Activated CD8-positive, alpha-beta T cell treated with anti-CD3 and anti-CD28 coated beads for 36 hours (primary cell): ENCODE data around the gene SORCS2. TPM values are rescaled to one million over a fixed set of nuclear protein-coding genes. Genes with fewer than 3 reads are reported as not detected.

ENCODE experiments used
- ATAC-seq: fragments of 200-7000 bp; cut with Tn5 transposase; one replicate; pipeline ENCODE4 v1.10.0; 2021; ENCODE audit warnings: mild to moderate bottlenecking, moderate library complexity
- CTCF ChIA-PET: fragments of 350-600 bp; sonication (Branson Sonifier 250); formaldehyde crosslinking; loops from one replicate; lab custom pipeline; 2021; ENCODE audit warnings: antibody characterized with exemption; lab: Charles Lee
- POLR2A ChIA-PET: fragments of 350-600 bp; sonication (Branson Sonifier 250); formaldehyde crosslinking; loops from one replicate; lab custom pipeline; 2021; ENCODE audit warnings: antibody characterized with exemption; lab: Charles Lee
- DNase-seq: peaks from one replicate; pipeline ENCODE4 v3.0.0-alpha.2; 2020
- H3K27ac Mint-ChIP-seq: one replicate; pipeline ENCODE4 v1.8.0; 2021; ENCODE audit warnings: mild to moderate bottlenecking, mixed read lengths
- H3K27me3 Mint-ChIP-seq: one replicate; pipeline ENCODE4 v1.8.0; 2021; ENCODE audit warnings: mixed read lengths
- H3K36me3 Mint-ChIP-seq: one replicate; pipeline ENCODE4 v1.8.0; 2021; ENCODE audit warnings: low read depth, mixed read lengths
- H3K4me1 Mint-ChIP-seq: one replicate; pipeline ENCODE4 v1.8.0; 2021; ENCODE audit warnings: low read depth, mixed read lengths
- H3K4me3 Mint-ChIP-seq: one replicate; pipeline ENCODE4 v1.8.0; 2021; ENCODE audit warnings: mild to moderate bottlenecking, moderate library complexity, mixed read lengths
- H3K9me3 Mint-ChIP-seq: one replicate; pipeline ENCODE4 v1.8.0; 2021; ENCODE audit warnings: mixed read lengths
- CTCF ChIP-seq: fragments of 200-600 bp; IDR thresholded peaks from one replicate; pipeline ENCODE4 v1.8.0; 2022; ENCODE audit warnings: antibody characterized with exemption, mild to moderate bottlenecking
- intact Hi-C: fragments of 100-400 bp; cut with micrococcal nuclease; formaldehyde crosslinking; loops from one replicate; pipeline ENCODE4 v1.10.0; 2022
- total RNA-seq, 2 experiments: library from RNA; stranded (reverse); gene quantifications; one replicate each; pipeline ENCODE4 v1.2.3, GENCODE V29; 2021

The SORCS2 gene
- total RNA-seq, 2 experiments from 2014 or later: 0.05 TPM; not detected in 1

- Mint-ChIP-seq H3K36me3 (no peaks in the 10 kb centered on the region), H3K27ac (no peak overlapping the region), H3K27me3 (peaks cover 5% of the 10 kb centered on the region), H3K4me1 (no peaks in the 10 kb centered on the region), H3K9me3 (no peaks in the 10 kb centered on the region), H3K4me3 (no peak overlapping the region)
- DNase-seq: no peak
- TF ChIP-seq CTCF: no peak
- ChIA-PET POLR2A (interaction anchor here (0.6 kb wide), 1 partner anchor 16 kb away, joined by 3 read pairs; no protein-coding TSS in a partner anchor), CTCF (no interaction called here)
- no peak for ATAC-seq
- intact Hi-C loops: no loop called here
Measured at GRCh38 chr4:7208509-7209451, 16.4 kb downstream of the SORCS2 start.

DNA sequence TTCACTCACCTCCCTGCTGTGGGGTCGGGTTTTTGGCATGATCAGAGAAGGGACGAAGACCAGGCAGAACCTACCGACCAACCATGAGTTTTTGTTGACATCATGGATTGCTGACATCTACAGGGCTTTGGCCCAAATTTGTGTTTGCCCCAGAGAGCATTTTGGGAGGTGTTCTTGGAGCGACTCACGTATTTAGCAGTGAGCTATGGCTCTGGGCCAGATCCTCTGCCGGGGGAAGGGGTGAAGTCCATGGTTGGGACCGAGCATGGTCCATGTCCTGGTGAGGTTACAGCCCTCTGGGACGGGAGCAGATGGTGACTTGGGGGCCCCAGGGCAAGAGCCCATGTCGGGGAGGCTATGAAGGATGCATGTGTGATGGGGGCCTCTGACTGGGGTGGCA, 17.4 kb downstream of the SORCS2 start:
- POLR2A ChIA-PET: interaction anchor here (0.6 kb wide), 1 partner anchor 15 kb away, joined by 3 read pairs; no protein-coding TSS in a partner anchor
- ATAC-seq (no peak), DNase-seq (no peak)

GRCh38 chr4:7210824-7211223, 18.5 kb downstream of the SORCS2 start:
- no peak overlapping the region for H3K4me3 Mint-ChIP-seq
- H3K27me3 Mint-ChIP-seq: peaks cover 1% of the 10 kb centered on the region
- ChIA-PET POLR2A (no interaction called here), CTCF (no interaction called here)
- no peaks in the 10 kb centered on the region for H3K36me3 Mint-ChIP-seq
- H3K9me3 Mint-ChIP-seq: no peaks in the 10 kb centered on the region
- DNase-seq: no peak
- TF ChIP-seq CTCF: no peak
- ATAC-seq: no peak
- intact Hi-C loops: no loop called here
- no peaks in the 10 kb centered on the region for H3K4me1 Mint-ChIP-seq
- H3K27ac Mint-ChIP-seq: no peak overlapping the region

More for the DNA sequence above, 17.4 kb downstream of the SORCS2 start:
- no peak overlapping the region for H3K4me3 Mint-ChIP-seq
- peaks cover 5% of the 10 kb centered on the region for H3K27me3 Mint-ChIP-seq
- no peaks in the 10 kb centered on the region for H3K36me3 Mint-ChIP-seq
- CTCF ChIA-PET: no interaction called here
- no peaks in the 10 kb centered on the region for H3K4me1 Mint-ChIP-seq
- H3K9me3 Mint-ChIP-seq: no peaks in the 10 kb centered on the region
- no peak for TF ChIP-seq CTCF
- intact Hi-C loops: no loop called here
- H3K27ac Mint-ChIP-seq: no peak overlapping the region

- intact Hi-C loops: no loop called here
- DNase-seq: no peak
- no peaks in the 10 kb centered on the region for H3K36me3 Mint-ChIP-seq
- H3K9me3 Mint-ChIP-seq: no peaks in the 10 kb centered on the region
- peaks cover 1% of the 10 kb centered on the region for H3K27me3 Mint-ChIP-seq
- no peak overlapping the region for H3K27ac Mint-ChIP-seq
- no peak for TF ChIP-seq CTCF
- H3K4me1 Mint-ChIP-seq: no peaks in the 10 kb centered on the region
- H3K4me3 Mint-ChIP-seq: no peak overlapping the region
- POLR2A ChIA-PET: no interaction called here
- CTCF ChIA-PET: no interaction called here
- no peak for ATAC-seq
Measured at GRCh38 chr4:7212101-7212674, 19.9 kb downstream of the SORCS2 start.

- POLR2A ChIA-PET: no interaction called here
- no peak overlapping the region for H3K27ac Mint-ChIP-seq
- no peaks in the 10 kb centered on the region for H3K36me3 Mint-ChIP-seq
- H3K4me1 Mint-ChIP-seq: no peaks in the 10 kb centered on the region
- DNase-seq (no peak), ATAC-seq (no peak)
- no peak overlapping the region for H3K4me3 Mint-ChIP-seq
- no peaks in the 10 kb centered on the region for H3K27me3 Mint-ChIP-seq
- CTCF ChIA-PET: no interaction called here
- intact Hi-C loops: no loop called here
- no peak for TF ChIP-seq CTCF
- H3K9me3 Mint-ChIP-seq: no peaks in the 10 kb centered on the region
Measured at GRCh38 chr4:7212921-7213320, 20.6 kb downstream of the SORCS2 start.
